CD4-positive, alpha-beta T cell treated with Interleukin-15 for 4 hours (primary cell): ENCODE results near the gene NPBWR2.

Source experiments
- DNase-seq: peaks from one replicate; pipeline ENCODE4 v3.0.0-alpha.2; 2020; ENCODE audit warnings: low spot score

NPBWR2 gene

GRCh38 chr20:64116541-64117431, 9.4 kb upstream of the NPBWR2 start:
- no peak for DNase-seq

- DNase-seq: no peak
Measured at GRCh38 chr20:64116016-64116415, 8.7 kb upstream of the NPBWR2 start.

GRCh38 chr20:64115171-64115911, 8.0 kb upstream of the NPBWR2 start:
- no peak for DNase-seq

GRCh38 chr20:64114356-64114971, 7.1 kb upstream of the NPBWR2 start:
- no peak for DNase-seq

- DNase-seq: no peak
Measured at GRCh38 chr20:64113796-64114355, 6.5 kb upstream of the NPBWR2 start.

- DNase-seq: no peak
Measured at GRCh38 chr20:64113444-64113775, 6.0 kb upstream of the NPBWR2 start.

- no peak for DNase-seq
Measured at GRCh38 chr20:64112691-64113443, 5.5 kb upstream of the NPBWR2 start.

- DNase-seq: no peak
Measured at GRCh38 chr20:64111841-64112641, 4.7 kb upstream of the NPBWR2 start.

GRCh38 chr20:64110411-64111068, 3.2 kb upstream of the NPBWR2 start:
- no peak for DNase-seq

GRCh38 chr20:64109831-64110391, 2.5 kb upstream of the NPBWR2 start:
- DNase-seq: no peak

GRCh38 chr20:64108731-64109681, 1.6 kb upstream of the NPBWR2 start:
- no peak for DNase-seq

- no peak for DNase-seq
Measured at GRCh38 chr20:64107736-64108457, 532 bp upstream of the NPBWR2 start.

- no peak for DNase-seq
Measured at GRCh38 chr20:64106435-64106961, 867 bp downstream of the NPBWR2 start.

GRCh38 chr20:64105846-64106434, 1.4 kb downstream of the NPBWR2 start:
- no peak for DNase-seq

- DNase-seq: no peak
Measured at GRCh38 chr20:64104667-64105451, 2.5 kb downstream of the NPBWR2 start.

GRCh38 chr20:64103871-64104666, 3.3 kb downstream of the NPBWR2 start:
- DNase-seq: no peak
